Measurements from ENCODE around the gene ZDHHC3. TPM values are rescaled to one million over a fixed set of nuclear protein-coding genes. Genes with fewer than 3 reads are reported as not detected.

Gene ZDHHC3
- total RNA-seq, 1 experiment from 2014 or later, result 84.9 TPM

DNA sequence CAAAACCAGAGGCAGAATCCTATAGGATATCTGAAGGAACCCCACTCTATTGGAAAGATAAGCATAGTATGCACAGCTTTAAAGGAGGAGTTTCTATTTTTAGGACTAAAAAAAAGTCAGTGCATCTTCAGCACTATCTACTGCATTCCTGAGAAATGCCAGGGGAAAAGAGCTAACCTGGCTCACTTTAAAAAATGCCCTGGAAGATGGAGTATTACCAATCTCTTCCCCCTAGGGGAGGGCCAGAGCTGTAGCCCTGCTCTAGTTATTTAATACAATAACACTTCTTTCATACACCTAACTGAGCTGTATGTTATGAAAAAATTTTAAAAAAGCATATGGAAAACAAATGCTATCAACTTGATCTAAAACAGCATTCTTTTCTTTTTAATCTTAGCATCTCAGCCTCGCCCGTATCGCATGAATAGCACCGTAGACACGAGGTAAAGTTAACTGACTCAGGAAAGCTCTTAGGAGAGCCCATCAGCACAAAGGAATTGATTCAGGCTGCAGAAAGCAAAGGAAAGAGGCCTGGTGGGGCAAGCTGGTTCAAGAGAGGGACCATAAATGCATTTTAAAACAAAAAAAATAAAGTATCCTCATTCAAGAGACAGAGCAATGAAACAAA lies 51.4 kb downstream of the ZDHHC3 start:
- no peak overlapping the region for H3K27ac Mint-ChIP-seq (ENCODE audit: unreplicated experiment)
- H3K4me3 Mint-ChIP-seq (ENCODE audit: low read depth, unreplicated experiment), result no peak overlapping the region
- TF ChIP-seq, protein P1, sequence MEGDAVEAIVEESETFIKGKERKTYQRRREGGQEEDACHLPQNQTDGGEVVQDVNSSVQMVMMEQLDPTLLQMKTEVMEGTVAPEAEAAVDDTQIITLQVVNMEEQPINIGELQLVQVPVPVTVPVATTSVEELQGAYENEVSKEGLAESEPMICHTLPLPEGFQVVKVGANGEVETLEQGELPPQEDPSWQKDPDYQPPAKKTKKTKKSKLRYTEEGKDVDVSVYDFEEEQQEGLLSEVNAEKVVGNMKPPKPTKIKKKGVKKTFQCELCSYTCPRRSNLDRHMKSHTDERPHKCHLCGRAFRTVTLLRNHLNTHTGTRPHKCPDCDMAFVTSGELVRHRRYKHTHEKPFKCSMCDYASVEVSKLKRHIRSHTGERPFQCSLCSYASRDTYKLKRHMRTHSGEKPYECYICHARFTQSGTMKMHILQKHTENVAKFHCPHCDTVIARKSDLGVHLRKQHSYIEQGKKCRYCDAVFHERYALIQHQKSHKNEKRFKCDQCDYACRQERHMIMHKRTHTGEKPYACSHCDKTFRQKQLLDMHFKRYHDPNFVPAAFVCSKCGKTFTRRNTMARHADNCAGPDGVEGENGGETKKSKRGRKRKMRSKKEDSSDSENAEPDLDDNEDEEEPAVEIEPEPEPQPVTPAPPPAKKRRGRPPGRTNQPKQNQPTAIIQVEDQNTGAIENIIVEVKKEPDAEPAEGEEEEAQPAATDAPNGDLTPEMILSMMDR (IDR thresholded peaks at IDR 0.05; ENCODE audit: unreplicated experiment), result no peak
- DNase-seq, result no peak
- H3K27me3 Mint-ChIP-seq (ENCODE audit: unreplicated experiment), result no peaks in the 10 kb centered on the region
- intact Hi-C loops (cut with micrococcal nuclease; ENCODE audit: unreplicated experiment), result no loop called here
- H3K36me3 Mint-ChIP-seq (ENCODE audit: insufficient read depth, unreplicated experiment), result peaks cover 12% of the 10 kb centered on the region
- no TSS peak for BruUV-seq (replicated peaks)
- H3K9me3 Mint-ChIP-seq (ENCODE audit: low read depth, unreplicated experiment), result no peaks in the 10 kb centered on the region
- H3K4me1 Mint-ChIP-seq (ENCODE audit: low read depth, unreplicated experiment), result no peaks in the 10 kb centered on the region
- CTCF ChIA-PET, result interaction anchor here (0.7 to 1.3 kb wide), 2 partner anchors 10 to 13 kb away, joined by 3 to 9 read pairs; no protein-coding TSS in a partner anchor

DNA sequence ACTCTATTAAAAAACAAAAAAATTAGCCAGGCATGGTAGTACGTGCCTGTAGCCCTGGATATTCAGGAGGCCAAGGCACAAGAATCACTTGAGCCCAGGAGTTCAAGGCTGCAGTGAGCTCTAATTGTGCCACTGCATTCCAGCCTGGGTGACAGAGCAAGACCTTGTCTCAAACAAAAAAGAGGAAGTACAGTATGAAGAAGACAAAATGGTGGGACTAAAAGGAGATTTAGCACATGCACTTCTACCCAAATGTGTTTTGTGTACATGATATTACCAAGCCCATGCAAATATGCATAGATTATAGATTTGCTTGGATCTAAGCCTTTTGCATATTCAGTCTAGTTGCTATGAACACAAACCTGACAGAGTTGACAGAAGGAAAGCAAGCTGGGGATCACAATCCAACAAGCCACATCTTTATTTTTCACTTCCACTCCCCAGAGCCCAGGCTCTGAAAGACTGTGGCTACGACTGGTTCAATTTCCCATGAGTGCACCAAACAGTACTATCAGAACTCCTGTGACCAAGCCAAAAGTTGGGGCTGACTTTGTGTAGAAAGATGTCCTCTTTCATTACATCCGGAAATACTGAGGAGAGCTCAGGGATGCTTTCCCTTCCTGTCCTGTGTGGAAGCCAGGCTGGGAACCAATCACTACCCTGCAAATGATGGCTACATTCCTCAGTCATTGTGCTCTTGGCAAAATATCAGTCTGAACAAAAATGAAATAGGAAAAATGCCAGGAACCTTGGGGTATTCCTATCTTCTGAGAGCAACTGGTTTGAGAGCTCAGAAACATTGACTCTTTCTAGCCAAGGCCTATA lies 52.1 kb downstream of the ZDHHC3 start:
- Mint-ChIP-seq H3K4me3 (ENCODE audit: low read depth, unreplicated experiment) (no peak overlapping the region), H3K36me3 (ENCODE audit: insufficient read depth, unreplicated experiment) (peaks cover 12% of the 10 kb centered on the region), H3K9me3 (ENCODE audit: low read depth, unreplicated experiment) (no peaks in the 10 kb centered on the region), H3K27me3 (ENCODE audit: unreplicated experiment) (no peaks in the 10 kb centered on the region), H3K27ac (ENCODE audit: unreplicated experiment) (no peak overlapping the region), H3K4me1 (ENCODE audit: low read depth, unreplicated experiment) (no peaks in the 10 kb centered on the region)
- no peak for DNase-seq
- intact Hi-C loops (cut with micrococcal nuclease; ENCODE audit: unreplicated experiment), result no loop called here
- TF ChIP-seq, protein P1 (IDR thresholded peaks at IDR 0.05; ENCODE audit: unreplicated experiment), result no peak
- no TSS peak for BruUV-seq (replicated peaks)
- CTCF ChIA-PET, result interaction anchor here (0.7 to 1.3 kb wide), 2 partner anchors 9 to 13 kb away, joined by 3 to 9 read pairs; no protein-coding TSS in a partner anchor

DNA sequence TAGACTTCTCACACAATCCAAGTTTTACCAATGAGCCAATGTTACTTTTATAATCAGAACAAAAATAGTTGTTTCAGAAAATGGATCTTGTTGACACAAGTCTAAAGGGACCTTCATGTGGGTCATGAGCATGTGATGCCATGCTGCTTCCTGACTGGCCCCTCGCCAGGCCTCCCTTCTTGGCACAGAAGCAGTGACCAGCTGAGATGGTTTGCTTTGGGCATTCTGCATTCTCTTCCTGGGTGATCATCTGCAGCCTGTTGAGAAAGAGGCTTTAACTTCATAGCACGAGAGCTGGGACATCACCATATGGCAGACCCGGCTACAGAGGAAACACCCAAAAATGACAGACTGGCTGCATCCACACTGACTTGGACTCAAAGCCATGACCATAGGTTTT lies 55.9 kb downstream of the ZDHHC3 start:
- Mint-ChIP-seq H3K9me3 (ENCODE audit: low read depth, unreplicated experiment) (no peaks in the 10 kb centered on the region), H3K4me3 (ENCODE audit: low read depth, unreplicated experiment) (no peak overlapping the region), H3K4me1 (ENCODE audit: low read depth, unreplicated experiment) (no peaks in the 10 kb centered on the region), H3K27ac (ENCODE audit: unreplicated experiment) (no peak overlapping the region), H3K36me3 (ENCODE audit: insufficient read depth, unreplicated experiment) (peaks cover 5% of the 10 kb centered on the region), H3K27me3 (ENCODE audit: unreplicated experiment) (no peaks in the 10 kb centered on the region)
- CTCF ChIA-PET, result no interaction called here
- intact Hi-C loops (cut with micrococcal nuclease; ENCODE audit: unreplicated experiment), result no loop called here
- TF ChIP-seq, protein P1 (IDR thresholded peaks at IDR 0.05; ENCODE audit: unreplicated experiment), result no peak
- no peak for DNase-seq
- no TSS peak for BruUV-seq (replicated peaks)

DNA sequence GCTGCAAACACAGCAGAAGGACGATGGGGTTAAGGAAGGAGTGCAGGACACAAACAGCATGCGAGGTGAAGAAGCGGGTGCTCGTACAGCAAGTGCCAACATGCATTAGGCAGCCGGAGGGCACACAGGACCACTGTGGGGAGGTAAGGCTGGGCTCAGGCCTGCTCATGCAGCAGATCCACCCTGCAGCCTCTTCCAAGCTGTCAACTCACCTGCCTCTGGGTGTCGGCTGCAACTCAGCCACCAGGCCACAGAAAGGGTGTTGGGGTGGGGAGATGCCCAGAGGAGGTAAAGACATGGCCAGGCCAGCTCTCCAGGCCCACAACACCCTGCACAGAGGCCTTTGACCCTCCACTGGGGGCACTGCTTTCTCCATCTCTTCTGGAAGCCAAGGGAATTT lies 57.4 kb downstream of the ZDHHC3 start:
- Mint-ChIP-seq H3K27ac (ENCODE audit: unreplicated experiment) (no peak overlapping the region), H3K4me3 (ENCODE audit: low read depth, unreplicated experiment) (no peak overlapping the region), H3K9me3 (ENCODE audit: low read depth, unreplicated experiment) (no peaks in the 10 kb centered on the region), H3K27me3 (ENCODE audit: unreplicated experiment) (no peaks in the 10 kb centered on the region), H3K4me1 (ENCODE audit: low read depth, unreplicated experiment) (no peaks in the 10 kb centered on the region), H3K36me3 (ENCODE audit: insufficient read depth, unreplicated experiment) (peaks cover 10% of the 10 kb centered on the region)
- no TSS peak for BruUV-seq (replicated peaks)
- CTCF ChIA-PET, result no interaction called here
- TF ChIP-seq, protein P1 (IDR thresholded peaks at IDR 0.05; ENCODE audit: unreplicated experiment), result no peak
- no peak for DNase-seq
- intact Hi-C loops (cut with micrococcal nuclease; ENCODE audit: unreplicated experiment), result loop anchor here (10.0 kb wide), 1 partner anchor 84 kb away; no protein-coding TSS in a partner anchor

Data from Calu3 (cell line).